ENCODE results near the gene TAGLN.

TAGLN gene

GRCh38 chr11:117199053-117199915 is at the start of gene TAGLN:
Gene TAGLN (plus strand): TSS chr11:117199370. CDS start chr11:117203014, 3,644 bp downstream.
- DNase-seq (ENCODE audit: low read depth in 2 of 2): no peak

GRCh38 chr11:117152066-117152465 is 47.1 kb upstream of the TAGLN start:
- DNase-seq (ENCODE audit: low read depth in 2 of 2): no peak

- DNase-seq (ENCODE audit: low read depth in 2 of 2): no peak
Observed at GRCh38 chr11:117154468-117154867, 44.7 kb upstream of the TAGLN start.

- DNase-seq (ENCODE audit: low read depth in 2 of 2): no peak
Observed at GRCh38 chr11:117157507-117157906, 41.7 kb upstream of the TAGLN start.

GRCh38 chr11:117159892-117160291 is 39.3 kb upstream of the TAGLN start:
- no peak for DNase-seq (ENCODE audit: low read depth in 2 of 2)

GRCh38 chr11:117160826-117161225 is 38.3 kb upstream of the TAGLN start:
- DNase-seq (ENCODE audit: low read depth in 2 of 2): no peak

- no peak for DNase-seq (ENCODE audit: low read depth in 2 of 2)
Observed at GRCh38 chr11:117166491-117166890, 32.7 kb upstream of the TAGLN start.

GRCh38 chr11:117169736-117170135 is 29.4 kb upstream of the TAGLN start:
- no peak for DNase-seq (ENCODE audit: low read depth in 2 of 2)

GRCh38 chr11:117170210-117170609 is 29.0 kb upstream of the TAGLN start:
- DNase-seq (ENCODE audit: low read depth in 2 of 2): no peak

- DNase-seq (ENCODE audit: low read depth in 2 of 2): no peak
Observed at GRCh38 chr11:117171007-117171403, 28.2 kb upstream of the TAGLN start.

GRCh38 chr11:117171404-117172061 is 27.6 kb upstream of the TAGLN start:
- DNase-seq (ENCODE audit: low read depth in 2 of 2): no peak

- DNase-seq (ENCODE audit: low read depth in 2 of 2): no peak
Observed at GRCh38 chr11:117172724-117173421, 26.3 kb upstream of the TAGLN start.

GRCh38 chr11:117175104-117175503 is 24.1 kb upstream of the TAGLN start:
- DNase-seq (ENCODE audit: low read depth in 2 of 2): no peak

GRCh38 chr11:117175781-117176180 is 23.4 kb upstream of the TAGLN start:
- DNase-seq (ENCODE audit: low read depth in 2 of 2): no peak

- DNase-seq (ENCODE audit: low read depth in 2 of 2): no peak
Observed at GRCh38 chr11:117176186-117176585, 23.0 kb upstream of the TAGLN start.

GRCh38 chr11:117177534-117178209 is 21.5 kb upstream of the TAGLN start:
- no peak for DNase-seq (ENCODE audit: low read depth in 2 of 2)

GRCh38 chr11:117178210-117179034 is 20.7 kb upstream of the TAGLN start, which contains the start of gene SIDT2:
Gene SIDT2 (plus strand): TSS chr11:117178743. CDS start chr11:117179264, 521 bp downstream.
- DNase-seq (ENCODE audit: low read depth in 2 of 2): peak; percentile 72 to 84

- peak; percentile 15 to 27 for DNase-seq (ENCODE audit: low read depth in 2 of 2)
Observed at GRCh38 chr11:117179048-117179999, 19.8 kb upstream of the TAGLN start.

GRCh38 chr11:117180020-117180419 is 19.1 kb upstream of the TAGLN start:
- no peak for DNase-seq (ENCODE audit: low read depth in 2 of 2)
